K562 (cell line): ENCODE results near the gene MPZL3. TPM values are rescaled to one million over a fixed set of nuclear protein-coding genes. Genes with fewer than 3 reads are reported as not detected.

ENCODE experiments used
- CUX1 ChIP-seq: fragments of 200-800 bp; sonication (Bioruptor generic); IDR thresholded peaks from 2 replicates; pipeline ENCODE4 v1.6.1; 2016; ENCODE audit warnings: missing genetic modification characterization, missing compliant biosample characterization
- DIDO1 ChIP-seq: fragments of 450-650 bp; IDR thresholded peaks from 2 replicates; pipeline ENCODE4 v1.6.1; 2016; ENCODE audit warnings: low read depth, missing biosample characterization, missing genetic modification characterization
- MCM7 ChIP-seq, 2 experiments: fragments of 450-650 bp; IDR thresholded peaks; 2 replicates each; pipeline ENCODE4 v1.6.1; 2016 to 2018
- REST ChIP-seq, 2 experiments: fragments of 450-650 bp; formaldehyde crosslinking in 1 of 2; IDR thresholded peaks; 2 replicates each; pipeline versions ENCODE4 v1.4.0 to v1.6.1; 2014 to 2020; ENCODE audit warnings: mild to moderate bottlenecking in 2 of 2, borderline replicate concordance in 1 of 2, low read depth in 1 of 2
- ZBTB8A ChIP-seq: fragments of 450-650 bp; IDR thresholded peaks from 2 replicates; pipeline ENCODE4 v1.6.1; 2018; ENCODE audit warnings: mild to moderate bottlenecking, moderate library complexity; ENCODE audit not compliant: partially characterized antibody
- ZNF79 ChIP-seq: fragments of 250-450 bp; sonication (Bioruptor Pico); IDR thresholded peaks from 2 replicates; pipeline ENCODE4 v1.4.0; 2020; ENCODE audit warnings: low read depth, mild to moderate bottlenecking, moderate library complexity
- polyA plus RNA-seq, 8 experiments: library from polyadenylated mRNA; depleted of rRNA in 4 of 8; stranded (reverse) in 5 of 8; unstranded in 3 of 8; fragments of >200 nt; fragmentation: Nextera tagmentation in 2 of 8; fragmentation: Illumina TruSeq in 1 of 8; extraction: Ambion mirVana in 2 of 8; extraction: Trizol in 1 of 8; gene quantifications; 2 replicates each; pipeline versions ENCODE4 v1.2.1 to v1.2.3, GENCODE V29; 2011 to 2014; ENCODE audit warnings: inconsistent platforms in 1 of 8, missing spikeins in 1 of 8
- total RNA-seq, 7 experiments: library from RNA; depleted of rRNA in 6 of 7; stranded (reverse); fragments of >200 nt in 6 of 7; fragmentation: Illumina TruSeq in 2 of 7; extraction: Trizol in 2 of 7; gene quantifications; 2 replicates each; pipeline versions ENCODE4 v1.2.1 to v1.2.3, GENCODE V29; 2011 to 2021; ENCODE audit warnings: low replicate concordance in 1 of 7

Gene MPZL3
- total and polyA plus RNA-seq, 9 of the 15 experiments (the other 6 are each of a cell fraction or from before 2014, with no cell fraction given) = 0.97 to 2.9 (median 1.6) TPM

DNA sequence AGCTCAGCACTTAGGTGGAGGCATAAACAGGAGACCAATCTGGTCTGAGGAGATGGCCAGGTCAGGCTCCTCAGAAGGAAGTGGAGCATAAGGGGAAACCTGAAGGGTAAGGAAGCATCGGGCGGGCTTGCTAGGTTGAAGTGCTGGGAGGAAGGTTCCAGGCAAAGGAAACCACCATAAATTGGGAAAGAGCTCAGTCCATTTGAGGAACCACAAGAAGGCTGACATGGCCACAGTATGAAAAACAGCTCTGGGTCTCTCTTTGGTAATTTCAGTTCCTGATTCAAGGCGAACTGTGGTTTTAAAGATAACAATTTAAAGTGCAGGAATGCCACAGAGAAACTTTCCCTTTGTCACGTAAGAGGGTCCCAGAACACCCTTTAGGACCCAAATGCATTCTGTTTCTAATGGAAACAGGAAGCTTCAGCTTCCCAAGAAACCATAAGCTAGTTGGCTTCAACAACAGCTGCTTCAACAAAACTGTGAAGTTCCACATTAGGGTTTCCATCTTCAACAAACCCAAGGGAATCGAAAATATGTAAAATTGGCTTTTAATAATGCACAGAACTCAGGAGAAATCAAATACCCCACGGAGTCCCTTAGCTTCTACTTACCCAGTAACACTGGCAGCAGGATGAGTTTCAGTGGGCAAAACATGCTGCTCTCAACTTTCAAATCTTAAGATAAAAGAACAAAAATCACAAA lies 37.8 kb downstream of the MPZL3 start (continued):
- TF ChIP-seq REST (IDR thresholded peaks at IDR 0.05; ENCODE audit: borderline replicate concordance) (no peak), REST (CRISPR knock-in tag; IDR thresholded peaks at IDR 0.05; ENCODE audit: low read depth) (no peak), DIDO1 (no peak), MCM7 (IDR thresholded peaks at IDR 0.05) (no peak), ZBTB8A (no peak), ZNF79 (CRISPR knock-in tag) (no peak), CUX1 (CRISPR knock-in tag) (no peak)
